ENCODE measurements around the gene DRG2. TPM values are rescaled to one million over a fixed set of nuclear protein-coding genes. Genes with fewer than 3 reads are reported as not detected.

DRG2 gene
- total and polyA plus RNA-seq, 2 of the 13 experiments (the other 11 are each of a cell fraction or from before 2014, with no cell fraction given), result 20.1 to 26.6 TPM

GRCh38 chr17:18087610-18088491, at the start of gene DRG2 (continued):
- TF ChIP-seq AKNA (CRISPR knock-in tag; IDR thresholded peaks at IDR 0.05; ENCODE audit: borderline replicate concordance) (no peak), PRDM4 (CRISPR knock-in tag; IDR thresholded peaks at IDR 0.05; ENCODE audit: borderline replicate concordance) (no peak; the same call in 1 of the 2 replicates), ZNF280B (CRISPR knock-in tag; IDR thresholded peaks at IDR 0.05; ENCODE audit: borderline replicate concordance) (peak; percentile 67; the same call in 1 of the 2 replicates), CHD4 (IDR thresholded peaks at IDR 0.05; ENCODE audit: borderline replicate concordance, low read length) (peak; percentile 99), GMEB1 (CRISPR knock-in tag; IDR thresholded peaks at IDR 0.05; ENCODE audit: borderline replicate concordance) (peak; percentile 95), ASH2L (IDR thresholded peaks at IDR 0.05; ENCODE audit: insufficient read length, low read depth, low read length) (peak; percentile 98), TEF (CRISPR knock-in tag; IDR thresholded peaks at IDR 0.05) (peak; percentile 69; the same call in 1 of the 2 replicates), JARID2 (CRISPR knock-in tag; IDR thresholded peaks at IDR 0.05; ENCODE audit: insufficient replicate concordance) (peak; percentile 87), NKX3-1 (CRISPR knock-in tag; IDR thresholded peaks at IDR 0.05) (no peak; the same call in 1 of the 2 replicates), MTA1 (CRISPR knock-in tag; IDR thresholded peaks at IDR 0.05; ENCODE audit: borderline replicate concordance) (peak; percentile 88; the same call in 1 of the 2 replicates), DR1 (CRISPR knock-in tag; IDR thresholded peaks at IDR 0.05) (peak; percentile 81), ZNF564 (CRISPR knock-in tag; IDR thresholded peaks at IDR 0.05) (peak; percentile 85; the same call in 1 of the 2 replicates), POLR2G (IDR thresholded peaks at IDR 0.05; ENCODE audit: low read depth, low read length) (peak; percentile 87), FOSL2 (CRISPR knock-in tag; IDR thresholded peaks at IDR 0.05) (peak; percentile 64)

Measured in HepG2 (cell line).